ENCODE measurements around the gene DPP7. TPM values are rescaled to one million over a fixed set of nuclear protein-coding genes. Genes with fewer than 3 reads are reported as not detected.
A peak's percentile ranks its signal among the peaks of the same experiment; 100 is the strongest.

The DPP7 gene
- 150 TPM for total RNA-seq
- long read RNA-seq, transcript DPP7-210 (5 exons, 958 nt): minor isoform, 8 of 380 reads
- long read RNA-seq, transcript DPP7-201 (13 exons, 1,590 nt): major isoform, 230 of 380 reads
- long read RNA-seq, partial matches to known transcripts: 42 of 380 reads
- long read RNA-seq, other reads (novel, unspliced or antisense): 100 of 380 reads

- DNase-seq (ENCODE audit: low spot score): peak; percentile 89
- intact Hi-C loops (cut with DNase I): no loop called here
Measured at GRCh38 chr9:137114613-137115393, at the start of gene DPP7. TSS of gene DPP7 (minus strand) at chr9:137114733. CDS start at chr9:137114713, 20 bp downstream.

GRCh38 chr9:137163805-137164204 lies 49.3 kb upstream of the DPP7 start:
- intact Hi-C loops (cut with DNase I): no loop called here
- no peak for DNase-seq (ENCODE audit: low spot score)

DNA sequence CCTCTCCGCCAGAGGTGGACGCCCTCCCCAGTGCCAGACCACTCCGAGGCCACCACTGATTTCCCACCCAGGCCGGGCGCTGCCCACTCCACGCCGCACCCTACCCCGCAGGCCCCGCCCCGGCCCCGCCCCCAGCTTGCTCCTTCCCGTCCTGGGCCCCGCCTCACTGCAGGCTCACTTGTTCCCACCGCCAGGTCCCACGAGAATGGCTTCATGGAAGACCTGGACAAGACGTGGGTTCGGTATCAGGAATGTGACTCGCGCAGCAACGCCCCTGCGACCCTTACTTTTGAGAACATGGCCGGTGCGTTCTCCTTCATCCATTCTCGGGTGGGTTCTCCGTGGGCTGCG lies 48.8 kb upstream of the DPP7 start:
- intact Hi-C loops (cut with DNase I): no loop called here
- no peak for DNase-seq (ENCODE audit: low spot score)

DNA sequence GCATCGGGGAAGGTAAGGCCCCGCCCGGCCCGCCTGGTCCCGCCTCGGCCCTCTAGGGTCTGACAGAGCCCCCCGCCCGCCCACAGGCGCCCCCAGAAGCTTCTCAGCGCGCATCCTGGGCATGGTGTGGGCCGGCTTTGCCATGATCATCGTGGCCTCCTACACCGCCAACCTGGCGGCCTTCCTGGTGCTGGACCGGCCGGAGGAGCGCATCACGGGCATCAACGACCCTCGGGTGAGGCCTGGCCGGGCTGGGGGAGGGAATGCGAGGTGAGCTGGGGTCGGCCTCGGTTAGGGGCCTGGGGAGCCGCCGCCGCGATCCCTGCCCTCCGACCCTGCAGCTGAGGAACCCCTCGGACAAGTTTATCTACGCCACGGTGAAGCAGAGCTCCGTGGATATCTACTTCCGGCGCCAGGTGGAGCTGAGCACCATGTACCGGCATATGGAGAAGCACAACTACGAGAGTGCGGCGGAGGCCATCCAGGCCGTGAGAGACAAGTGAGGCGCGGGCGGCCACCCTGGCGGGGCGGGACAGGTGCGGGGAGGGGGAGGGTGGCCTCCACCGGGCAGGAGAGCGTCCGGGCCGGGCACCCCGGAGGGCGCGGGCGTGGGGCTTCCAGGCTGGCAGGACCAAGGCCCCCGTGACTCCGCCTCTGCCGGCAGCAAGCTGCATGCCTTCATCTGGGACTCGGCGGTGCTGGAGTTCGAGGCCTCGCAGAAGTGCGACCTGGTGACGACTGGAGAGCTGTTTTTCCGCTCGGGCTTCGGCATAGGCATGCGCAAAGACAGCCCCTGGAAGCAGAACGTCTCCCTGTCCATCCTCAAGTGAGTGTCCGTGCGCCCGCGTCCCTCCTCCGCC lies 48.2 kb upstream of the DPP7 start:
- intact Hi-C loops (cut with DNase I): no loop called here
- DNase-seq (ENCODE audit: low spot score): no peak

DNA sequence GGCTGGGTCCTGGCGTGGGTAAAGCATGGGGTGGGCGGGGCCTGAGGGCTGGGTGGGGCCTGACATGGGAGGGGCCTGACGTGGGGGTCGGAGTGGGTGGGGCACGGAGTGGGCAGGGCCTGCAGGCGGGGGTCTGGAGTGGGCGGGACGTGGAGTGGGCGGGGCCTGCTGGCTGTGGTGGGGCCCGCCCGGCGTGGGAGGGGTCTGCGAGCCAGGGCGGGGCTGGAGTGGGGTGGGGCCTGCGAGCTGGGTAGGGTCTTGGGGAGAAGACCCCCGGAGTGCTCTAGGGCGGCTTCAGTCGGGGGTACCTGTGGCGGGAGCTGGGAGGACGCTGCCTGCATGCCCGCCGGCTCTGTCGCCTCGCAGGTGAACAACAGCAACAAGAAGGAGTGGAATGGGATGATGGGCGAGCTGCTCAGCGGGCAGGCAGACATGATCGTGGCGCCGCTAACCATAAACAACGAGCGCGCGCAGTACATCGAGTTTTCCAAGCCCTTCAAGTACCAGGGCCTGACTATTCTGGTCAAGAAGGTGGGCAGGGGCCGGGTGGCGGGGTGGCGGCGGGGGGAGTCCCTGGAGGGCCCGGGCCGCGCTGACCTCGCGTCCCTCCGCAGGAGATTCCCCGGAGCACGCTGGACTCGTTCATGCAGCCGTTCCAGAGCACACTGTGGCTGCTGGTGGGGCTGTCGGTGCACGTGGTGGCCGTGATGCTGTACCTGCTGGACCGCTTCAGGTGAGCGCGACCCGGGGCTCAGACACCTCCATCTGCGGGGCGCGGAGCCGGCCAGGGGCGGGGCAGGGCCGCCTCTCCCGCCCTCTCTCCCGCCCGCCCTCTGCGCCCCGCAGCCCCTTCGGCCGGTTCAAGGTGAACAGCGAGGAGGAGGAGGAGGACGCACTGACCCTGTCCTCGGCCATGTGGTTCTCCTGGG lies 47.3 kb upstream of the DPP7 start:
- no peak for DNase-seq (ENCODE audit: low spot score)
- intact Hi-C loops (cut with DNase I): no loop called here

DNA sequence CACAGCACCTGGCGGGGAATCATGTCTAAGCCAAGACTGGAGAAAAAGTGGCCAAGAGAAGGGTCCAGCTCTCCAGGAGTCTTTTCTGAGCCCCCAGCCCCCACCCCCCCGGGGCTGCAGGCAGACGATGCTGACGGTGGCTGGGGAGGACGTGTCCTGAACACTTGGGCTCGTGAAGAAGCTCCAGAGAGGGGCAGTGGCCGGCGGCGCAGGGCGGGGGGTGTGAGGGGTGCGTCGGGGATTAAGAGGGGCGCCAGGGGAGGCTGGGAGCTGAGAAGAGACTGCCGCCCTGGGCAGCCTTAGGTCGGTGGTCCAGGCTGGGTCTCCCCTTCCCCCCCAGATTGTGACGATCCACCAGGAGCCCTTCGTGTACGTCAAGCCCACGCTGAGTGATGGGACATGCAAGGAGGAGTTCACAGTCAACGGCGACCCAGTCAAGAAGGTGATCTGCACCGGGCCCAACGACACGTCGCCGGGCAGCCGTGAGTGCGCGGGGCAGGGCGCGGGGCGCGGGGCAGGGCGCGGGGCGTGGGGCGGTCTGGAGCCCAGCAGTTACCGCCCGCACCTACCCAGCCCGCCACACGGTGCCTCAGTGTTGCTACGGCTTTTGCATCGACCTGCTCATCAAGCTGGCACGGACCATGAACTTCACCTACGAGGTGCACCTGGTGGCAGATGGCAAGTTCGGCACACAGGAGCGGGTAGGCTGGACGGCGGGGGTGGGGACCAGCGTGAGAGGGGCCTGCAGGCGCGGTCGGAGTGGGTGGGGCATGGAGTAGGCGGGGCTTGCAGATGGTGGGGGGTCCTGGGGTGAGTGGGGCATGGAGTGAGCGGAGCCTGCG lies 46.4 kb upstream of the DPP7 start:
- DNase-seq (ENCODE audit: low spot score): no peak
- intact Hi-C loops (cut with DNase I): no loop called here

- no peak for DNase-seq (ENCODE audit: low spot score)
- intact Hi-C loops (cut with DNase I): no loop called here
Measured at GRCh38 chr9:137160054-137160425, 45.5 kb upstream of the DPP7 start.

DNA sequence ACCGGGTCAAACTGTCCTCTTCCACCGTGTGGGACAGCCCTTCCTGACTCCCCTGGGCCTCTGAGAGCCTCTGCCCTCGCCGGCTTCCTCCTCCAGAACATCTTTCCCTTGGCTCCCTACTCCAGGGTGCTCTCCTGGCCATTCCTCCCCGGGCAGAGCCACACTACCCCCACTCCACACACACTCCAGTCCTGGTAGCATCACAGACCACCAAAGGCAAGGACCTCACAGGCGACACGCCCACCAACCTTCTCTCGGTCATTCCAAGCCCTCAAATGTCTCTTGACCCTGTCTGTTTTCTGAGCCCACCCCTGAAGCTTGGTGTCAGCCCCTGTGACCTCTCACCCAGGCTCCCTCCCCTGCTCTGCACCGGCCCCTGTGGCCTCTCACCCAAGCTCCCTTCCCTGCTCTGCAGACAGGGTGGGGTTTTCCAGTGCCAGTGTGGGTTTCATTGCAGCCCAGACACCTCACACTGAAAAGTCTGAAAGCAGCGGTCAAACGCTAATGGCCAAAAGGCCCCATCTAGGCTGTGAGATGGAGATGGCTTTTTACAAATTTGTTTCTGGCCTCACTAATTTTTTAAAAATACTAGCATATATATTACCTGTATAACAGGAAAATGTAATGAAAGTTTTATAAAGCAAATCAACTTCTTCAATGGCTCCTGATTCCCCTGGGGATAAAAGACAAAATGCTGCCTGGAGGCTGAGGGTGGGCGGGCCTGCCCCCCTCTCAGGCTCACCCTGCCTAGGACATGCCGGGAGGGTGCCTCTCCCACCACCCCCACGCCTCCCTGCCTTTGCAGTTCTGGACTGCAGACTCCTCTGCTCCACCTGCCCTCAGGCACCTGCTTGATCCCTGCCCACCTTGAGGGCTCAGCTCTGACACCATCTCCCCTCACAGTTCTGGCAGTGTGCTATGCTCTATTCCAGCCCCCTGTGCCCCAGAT lies 44.8 kb upstream of the DPP7 start:
- intact Hi-C loops (cut with DNase I): no loop called here
- no peak for DNase-seq (ENCODE audit: low spot score)

GRCh38 chr9:137158625-137159024 lies 44.1 kb upstream of the DPP7 start:
- no peak for DNase-seq (ENCODE audit: low spot score)
- intact Hi-C loops (cut with DNase I): no loop called here

DNA sequence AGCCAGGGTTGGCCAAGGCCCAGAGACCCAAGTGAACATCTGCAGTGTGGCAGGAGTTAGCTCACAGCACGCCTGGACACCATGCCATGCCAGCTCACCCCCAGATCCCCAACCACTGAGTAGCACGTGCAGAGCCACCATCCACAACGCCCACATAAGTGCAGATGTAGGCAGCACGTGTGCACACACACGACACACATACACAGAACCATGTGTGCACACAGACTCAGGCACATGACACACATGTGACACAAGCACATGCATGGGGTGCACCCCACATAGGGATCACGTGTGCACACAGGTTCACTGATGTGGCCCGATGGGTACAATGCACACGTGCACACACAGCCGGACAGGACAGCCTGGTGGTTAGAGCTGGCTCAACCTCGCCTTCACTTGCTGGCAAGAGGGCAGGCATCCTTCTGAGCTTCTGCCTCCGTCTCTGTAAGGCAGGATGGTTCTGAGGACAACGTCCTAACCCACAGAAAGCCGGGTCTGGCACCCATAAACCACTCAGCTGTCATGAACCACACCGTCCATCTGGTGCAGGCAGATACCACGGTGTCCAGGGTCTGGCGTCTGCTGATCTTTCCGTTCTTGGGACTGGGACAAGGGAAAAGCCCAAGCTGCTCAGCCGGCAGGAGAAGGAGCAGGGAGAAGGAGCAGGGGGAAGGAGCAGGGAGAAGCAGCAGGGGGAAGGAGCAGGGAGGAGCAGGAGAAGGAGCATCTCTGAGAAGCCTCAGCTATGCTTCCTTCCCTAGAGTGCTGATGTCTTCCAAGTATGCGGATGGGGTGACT lies 43.3 kb upstream of the DPP7 start:
- no peak for DNase-seq (ENCODE audit: low spot score)
- intact Hi-C loops (cut with DNase I): no loop called here

DNA sequence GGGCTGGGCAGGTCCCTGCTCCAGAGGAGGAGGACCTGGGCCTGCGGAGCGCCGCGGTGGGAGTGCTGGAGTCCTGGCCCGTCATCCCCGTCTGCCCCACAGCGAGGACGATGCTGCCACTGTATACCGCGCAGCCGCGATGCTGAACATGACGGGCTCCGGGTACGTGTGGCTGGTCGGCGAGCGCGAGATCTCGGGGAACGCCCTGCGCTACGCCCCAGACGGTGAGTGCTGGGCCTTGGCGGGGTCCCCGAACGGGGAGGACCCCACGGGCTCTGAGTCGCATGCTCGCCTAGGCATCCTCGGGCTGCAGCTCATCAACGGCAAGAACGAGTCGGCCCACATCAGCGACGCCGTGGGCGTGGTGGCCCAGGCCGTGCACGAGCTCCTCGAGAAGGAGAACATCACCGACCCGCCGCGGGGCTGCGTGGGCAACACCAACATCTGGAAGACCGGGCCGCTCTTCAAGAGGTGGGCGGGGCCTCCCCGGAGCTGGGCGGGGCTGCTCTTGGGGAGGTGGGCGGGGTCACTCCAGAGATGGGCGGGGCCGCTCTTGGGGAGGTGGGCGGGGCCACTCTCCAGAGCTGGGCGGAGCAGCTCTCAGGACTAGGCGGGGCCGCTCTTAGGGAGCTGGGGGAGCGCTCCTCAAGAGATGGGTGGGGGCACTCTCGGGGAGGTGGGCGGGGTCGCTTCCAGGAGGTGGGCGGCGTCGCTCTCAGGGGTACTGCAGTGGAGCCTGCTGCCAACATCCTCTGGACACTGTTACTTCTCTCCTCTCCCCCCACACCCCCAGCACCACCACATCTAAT lies 42.2 kb upstream of the DPP7 start:
- DNase-seq (ENCODE audit: low spot score): no peak
- intact Hi-C loops (cut with DNase I): no loop called here

DNA sequence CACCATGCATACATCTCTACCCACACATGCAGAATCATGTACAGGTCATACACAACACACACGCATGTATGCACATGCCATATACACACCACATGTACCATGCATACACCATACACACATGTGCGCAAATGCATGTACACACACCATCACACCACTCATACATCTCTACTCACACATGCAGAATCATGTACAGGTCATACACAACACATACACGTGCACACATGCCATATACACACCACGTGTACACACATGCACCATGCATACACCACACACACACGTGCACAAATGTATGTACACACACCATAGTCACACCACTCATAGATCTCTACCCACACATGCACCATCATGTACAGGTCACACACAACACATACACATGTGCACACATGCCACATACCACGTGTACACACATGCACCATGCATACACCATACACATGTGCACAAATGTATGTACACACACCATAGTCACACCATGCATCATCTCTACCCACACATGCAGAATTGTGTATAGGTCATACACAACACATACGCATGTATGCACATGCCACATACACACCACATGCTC lies 38.4 kb upstream of the DPP7 start:
- DNase-seq (ENCODE audit: low spot score): no peak

DNA sequence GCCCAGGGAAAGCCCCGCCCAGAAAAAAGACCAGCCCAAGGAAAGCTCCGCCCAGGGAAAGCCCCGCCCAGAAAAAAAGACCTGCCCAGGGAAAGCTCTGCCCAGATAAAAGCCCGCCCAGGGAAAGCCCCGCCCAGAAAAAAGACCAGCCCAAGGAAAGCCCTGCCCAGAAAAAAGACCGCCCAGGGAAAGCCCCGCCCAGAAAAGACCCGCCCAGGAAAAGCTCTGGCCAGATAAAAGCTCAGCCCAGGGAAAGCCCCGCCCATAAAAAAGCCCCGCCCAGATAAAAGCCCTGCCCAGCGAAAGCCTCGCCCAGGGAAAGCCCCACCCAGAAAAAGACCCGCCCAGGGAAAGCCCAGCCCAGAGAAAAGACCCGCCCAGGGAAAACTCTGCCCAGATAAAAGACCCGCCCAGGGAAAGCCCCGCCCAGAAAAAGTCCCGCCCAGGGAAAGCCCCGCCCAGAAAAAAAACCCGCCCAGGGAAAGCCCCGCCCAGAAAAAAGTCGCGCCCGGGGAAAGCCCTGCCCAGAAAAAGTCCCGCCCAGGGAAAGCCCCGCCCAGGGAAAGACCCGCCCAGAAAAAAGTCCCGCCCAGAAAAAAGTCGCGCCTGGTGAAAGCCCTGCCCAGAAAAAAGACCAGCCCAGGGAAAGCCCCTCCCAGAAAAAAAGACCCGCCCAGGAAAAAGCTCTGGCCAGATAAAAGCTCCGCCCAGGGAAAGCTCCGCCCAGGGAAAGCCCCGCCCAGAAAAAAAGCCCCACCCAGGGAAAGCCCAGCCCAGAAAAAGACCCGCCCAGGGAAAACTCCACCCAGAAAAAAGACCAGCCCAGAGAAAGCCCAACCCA lies 36.3 kb upstream of the DPP7 start:
- intact Hi-C loops (cut with DNase I): no loop called here
- DNase-seq (ENCODE audit: low spot score): no peak

More for the DNA sequence above, 38.4 kb upstream of the DPP7 start:
- intact Hi-C loops (cut with DNase I): no loop called here

DNA sequence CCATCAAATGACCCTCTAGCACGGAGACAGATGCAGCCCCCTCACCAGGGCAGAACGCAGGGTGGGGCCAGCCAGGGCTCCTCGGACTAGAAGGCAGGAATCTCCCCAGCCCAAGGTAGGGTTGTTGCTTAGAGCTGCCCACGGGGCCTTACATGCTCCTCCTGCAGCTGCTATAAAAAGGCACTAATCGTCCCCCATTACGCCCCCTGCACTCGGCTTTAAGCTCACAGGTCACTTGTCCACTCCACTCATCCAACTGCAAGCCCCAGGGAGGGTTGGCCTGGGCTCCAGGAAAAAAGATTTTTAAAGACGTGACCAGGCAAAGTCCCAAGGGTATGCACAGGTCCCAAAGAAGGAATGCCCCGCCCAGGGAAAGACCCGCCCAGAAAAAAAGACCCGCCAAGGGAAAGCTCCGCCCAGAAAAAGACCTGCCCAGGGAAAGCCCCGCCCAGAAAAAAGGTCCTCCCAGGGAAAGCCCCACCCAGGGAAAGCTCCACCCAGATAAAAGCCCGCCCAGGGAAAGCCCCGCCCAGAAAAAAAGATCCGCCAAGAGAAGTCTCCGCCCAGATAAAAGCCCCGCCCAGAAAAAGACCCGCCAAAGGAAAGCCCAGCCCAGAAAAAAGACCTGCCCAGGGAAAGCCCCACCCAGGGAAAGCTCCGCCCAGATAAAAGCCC lies 35.5 kb upstream of the DPP7 start:
- DNase-seq (ENCODE audit: low spot score): no peak
- intact Hi-C loops (cut with DNase I): no loop called here

All from cardiac septum (tissue), 1 donor.